Natural killer cell (primary cell): ENCODE results near the gene PLXNA2. TPM values are rescaled to one million over a fixed set of nuclear protein-coding genes. Genes with fewer than 3 reads are reported as not detected.

ENCODE experiments used
- ATAC-seq, 3 donors: fragments of 150-1000 bp in 2 of 3; fragments of 200-7000 bp in 1 of 3; cut with Tn5 transposase; 1 replicate in 1 of 3; 2 replicates in 2 of 3; pipeline ENCODE4 v1.10.0; 2021; ENCODE audit warnings: mild to moderate bottlenecking in 2 of 3, moderate library complexity in 2 of 3
- DNase-seq, 2 donors: peaks; one replicate each; pipeline versions ENCODE4 v3.0.0 to v3.0.0-alpha.2; 2013 to 2021; ENCODE audit warnings: mixed read lengths in 1 of 2
- H3K27ac ChIP-seq: one replicate; pipeline ENCODE4 v1.5.1; 2013; ENCODE audit warnings: mild to moderate bottlenecking, low read length
- H3K27me3 ChIP-seq: one replicate; pipeline ENCODE4 v1.6.1; 2013; ENCODE audit warnings: low read length; ENCODE audit not compliant: control insufficient read depth, insufficient read depth
- H3K36me3 ChIP-seq: one replicate; pipeline ENCODE4 v1.6.1; 2013; ENCODE audit warnings: low read length; ENCODE audit not compliant: control insufficient read depth, insufficient read depth
- H3K4me1 ChIP-seq: one replicate; pipeline ENCODE4 v1.6.1; 2013; ENCODE audit warnings: low read length; ENCODE audit not compliant: control insufficient read depth, insufficient read depth
- H3K4me3 ChIP-seq: one replicate; pipeline ENCODE4 v1.5.1; 2013; ENCODE audit warnings: low read length
- H3K9me3 ChIP-seq: one replicate; pipeline ENCODE4 v1.6.1; 2013; ENCODE audit warnings: low read length; ENCODE audit not compliant: control insufficient read depth, insufficient read depth
- H3K27ac Mint-ChIP-seq, 2 donors: one replicate each; pipeline ENCODE4 v1.8.0; 2022; ENCODE audit warnings: mild to moderate bottlenecking in 2 of 2, mixed read lengths in 2 of 2, moderate library complexity in 1 of 2
- H3K27me3 Mint-ChIP-seq, 2 donors: one replicate each; pipeline ENCODE4 v1.8.0; 2022; ENCODE audit warnings: low read depth in 2 of 2, mixed read lengths in 2 of 2
- H3K36me3 Mint-ChIP-seq: one replicate; pipeline ENCODE4 v1.8.0; 2022; ENCODE audit warnings: mixed read lengths
- H3K4me1 Mint-ChIP-seq, 2 donors: one replicate each; pipeline ENCODE4 v1.8.0; 2022; ENCODE audit warnings: mixed read lengths in 2 of 2
- H3K4me3 Mint-ChIP-seq: one replicate; pipeline ENCODE4 v1.8.0; 2022; ENCODE audit warnings: mild to moderate bottlenecking, moderate library complexity, mixed read lengths
- H3K9me3 Mint-ChIP-seq, 2 donors: one replicate each; pipeline ENCODE4 v1.8.0; 2022; ENCODE audit warnings: mixed read lengths in 2 of 2
- WGBS: methylation state at CpG from one replicate; pipeline ENCODE4 v1.1.7; 2013; ENCODE audit warnings: missing lambda C conversion rate; ENCODE audit not compliant: insufficient coverage; 5-methylcytosine and 5-hydroxymethylcytosine counted together
- intact Hi-C: fragments of 100-400 bp; cut with micrococcal nuclease; formaldehyde crosslinking; loops from one replicate; pipeline ENCODE4 v1.14.2; 2022
- total RNA-seq, 4 donors: library from RNA; stranded (reverse); fragments of 120-200 nt in 1 of 4; gene quantifications; one replicate each; pipeline versions ENCODE4 v1.2.3 to v1.2.4, GENCODE V29; 2013 to 2022
- TF ChIP-seq, protein P1 (sequence below): fragments of 200-600 bp; IDR thresholded peaks from one replicate; pipeline ENCODE4 v1.8.0; 2022; ENCODE audit warnings: antibody characterized with exemption

The PLXNA2 gene
- total RNA-seq, 3 donors from 2014 or later (not counting 1 experiment from before 2014, with no cell fraction given): 2.8 to 8.4 (median 2.8) TPM

DNA sequence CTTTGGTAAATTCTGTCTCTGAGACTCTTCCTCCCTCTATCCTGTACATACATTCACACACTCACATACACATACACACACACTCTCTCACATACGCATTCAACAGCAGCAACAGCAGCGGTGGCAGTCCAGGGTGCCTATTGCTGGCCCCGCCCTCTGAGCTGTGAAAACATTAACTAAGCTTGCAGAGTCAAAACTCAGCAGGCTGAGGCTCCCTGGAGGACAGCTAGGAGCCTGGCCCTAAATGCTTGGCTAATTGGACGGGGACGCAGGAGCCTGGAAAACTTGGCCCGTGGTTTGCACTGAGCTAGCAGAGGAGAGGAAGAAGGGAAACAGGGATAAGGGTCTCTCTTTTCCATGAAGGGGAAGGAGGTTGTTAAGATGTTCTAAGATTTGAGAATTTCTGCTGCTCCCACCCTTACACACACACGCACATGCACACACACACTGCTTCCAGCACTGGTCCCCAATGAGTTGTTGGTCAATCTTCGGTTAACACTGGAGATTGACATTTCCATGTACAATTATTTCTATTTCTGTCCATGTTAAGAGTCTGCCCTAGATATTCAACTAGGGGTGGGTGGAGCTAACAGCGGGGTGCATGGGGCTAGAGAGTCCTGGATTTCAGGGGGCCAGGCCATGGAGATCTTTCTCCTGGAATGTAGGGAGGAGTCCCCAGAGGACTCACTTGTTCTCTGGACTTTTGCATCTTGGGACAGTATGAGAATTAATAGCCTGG, 94.2 kb downstream of the PLXNA2 start:
- Mint-ChIP-seq H3K27ac (no peak overlapping the region), H3K4me3 (no peak overlapping the region), H3K36me3 (no peaks in the 10 kb centered on the region), H3K4me1 (no peaks in the 10 kb centered on the region), H3K27me3 (peaks cover 6 to 7% of the 10 kb centered on the region in 2 donors), H3K9me3 (no peaks in the 10 kb centered on the region)
- ATAC-seq (no peak), DNase-seq (no peak)
- no peaks in the 10 kb centered on the region for H3K36me3 ChIP-seq
- H3K4me1 ChIP-seq: no peaks in the 10 kb centered on the region
- WGBS: 84% methylated on average over 9 of the region's 9 CpGs
- no peak overlapping the region for H3K4me3 ChIP-seq
- H3K27me3 ChIP-seq: no peaks in the 10 kb centered on the region
- intact Hi-C loops: no loop called here
- TF ChIP-seq, protein P1, sequence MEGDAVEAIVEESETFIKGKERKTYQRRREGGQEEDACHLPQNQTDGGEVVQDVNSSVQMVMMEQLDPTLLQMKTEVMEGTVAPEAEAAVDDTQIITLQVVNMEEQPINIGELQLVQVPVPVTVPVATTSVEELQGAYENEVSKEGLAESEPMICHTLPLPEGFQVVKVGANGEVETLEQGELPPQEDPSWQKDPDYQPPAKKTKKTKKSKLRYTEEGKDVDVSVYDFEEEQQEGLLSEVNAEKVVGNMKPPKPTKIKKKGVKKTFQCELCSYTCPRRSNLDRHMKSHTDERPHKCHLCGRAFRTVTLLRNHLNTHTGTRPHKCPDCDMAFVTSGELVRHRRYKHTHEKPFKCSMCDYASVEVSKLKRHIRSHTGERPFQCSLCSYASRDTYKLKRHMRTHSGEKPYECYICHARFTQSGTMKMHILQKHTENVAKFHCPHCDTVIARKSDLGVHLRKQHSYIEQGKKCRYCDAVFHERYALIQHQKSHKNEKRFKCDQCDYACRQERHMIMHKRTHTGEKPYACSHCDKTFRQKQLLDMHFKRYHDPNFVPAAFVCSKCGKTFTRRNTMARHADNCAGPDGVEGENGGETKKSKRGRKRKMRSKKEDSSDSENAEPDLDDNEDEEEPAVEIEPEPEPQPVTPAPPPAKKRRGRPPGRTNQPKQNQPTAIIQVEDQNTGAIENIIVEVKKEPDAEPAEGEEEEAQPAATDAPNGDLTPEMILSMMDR: no peak
- H3K27ac ChIP-seq: no peak overlapping the region
- no peaks in the 10 kb centered on the region for H3K9me3 ChIP-seq

DNA sequence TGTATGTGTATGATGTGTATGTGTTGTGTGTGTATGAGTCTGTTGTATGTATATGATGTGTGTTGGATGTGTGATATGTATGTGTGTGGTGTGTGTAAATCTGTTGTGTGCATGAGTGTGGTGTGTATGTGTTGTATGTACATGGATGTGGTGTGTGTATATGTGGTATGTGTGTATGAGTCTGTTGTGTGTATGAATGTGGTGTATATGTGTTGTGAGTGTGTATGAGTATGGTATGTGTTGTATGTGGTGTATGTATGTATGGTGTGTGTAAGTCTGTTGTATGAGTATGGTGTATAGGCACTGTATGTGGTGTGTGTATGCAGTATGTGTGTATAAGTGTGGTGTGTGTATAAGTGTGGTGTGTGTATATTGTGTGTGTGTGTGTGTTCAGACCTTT, 95.0 kb downstream of the PLXNA2 start:
- H3K27ac Mint-ChIP-seq: no peak overlapping the region
- Histone ChIP-seq H3K27ac (no peak overlapping the region), H3K36me3 (no peaks in the 10 kb centered on the region), H3K4me1 (no peaks in the 10 kb centered on the region), H3K27me3 (no peaks in the 10 kb centered on the region), H3K4me3 (no peak overlapping the region), H3K9me3 (no peaks in the 10 kb centered on the region)
- H3K36me3 Mint-ChIP-seq: no peaks in the 10 kb centered on the region
- no peak for DNase-seq
- intact Hi-C loops: no loop called here
- TF ChIP-seq, protein P1: no peak
- H3K4me1 Mint-ChIP-seq: no peaks in the 10 kb centered on the region
- H3K9me3 Mint-ChIP-seq: no peaks in the 10 kb centered on the region
- H3K4me3 Mint-ChIP-seq: no peak overlapping the region
- H3K27me3 Mint-ChIP-seq: peaks cover 0 to 2% of the 10 kb centered on the region in 2 donors
- ATAC-seq: peak in 1 of 3 donors; percentile 44

DNA sequence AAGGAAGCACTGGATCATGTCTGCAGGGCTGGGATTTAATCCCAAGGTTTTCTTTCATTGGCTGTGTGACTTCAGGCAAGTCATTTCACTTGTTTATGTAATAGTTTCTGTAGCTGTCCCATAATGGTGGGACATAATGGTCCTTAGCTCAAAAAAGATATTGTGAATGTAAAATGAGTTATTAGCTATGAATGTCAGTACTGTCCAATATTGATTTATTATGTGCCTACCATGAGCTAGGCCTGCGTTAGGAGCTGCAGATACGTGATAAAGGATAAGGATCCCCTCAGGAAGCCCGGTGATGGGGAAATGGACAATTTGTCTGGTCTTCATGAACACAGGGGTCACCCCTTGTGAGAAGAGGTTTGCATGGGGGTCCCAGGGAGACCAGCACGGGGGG, 95.8 kb downstream of the PLXNA2 start:
- H3K27ac Mint-ChIP-seq: no peak overlapping the region

More for the DNA sequence above, 95.8 kb downstream of the PLXNA2 start:
- DNase-seq (no peak), ATAC-seq (no peak)
- no peaks in the 10 kb centered on the region for H3K36me3 Mint-ChIP-seq
- no peaks in the 10 kb centered on the region for H3K36me3 ChIP-seq
- no peak overlapping the region for H3K4me3 ChIP-seq
- H3K4me1 Mint-ChIP-seq: no peaks in the 10 kb centered on the region
- H3K27me3 Mint-ChIP-seq: peaks cover 0 to 2% of the 10 kb centered on the region in 2 donors
- H3K9me3 Mint-ChIP-seq: no peaks in the 10 kb centered on the region
- no peaks in the 10 kb centered on the region for H3K27me3 ChIP-seq
- intact Hi-C loops: no loop called here
- no peaks in the 10 kb centered on the region for H3K4me1 ChIP-seq
- TF ChIP-seq, protein P1: no peak
- H3K4me3 Mint-ChIP-seq: no peak overlapping the region
- H3K9me3 ChIP-seq: no peaks in the 10 kb centered on the region
- 91% methylated on average over 4 of the region's 4 CpGs for WGBS
- H3K27ac ChIP-seq: no peak overlapping the region
